Measurements from ENCODE around the gene PLXNB3. TPM values are rescaled to one million over a fixed set of nuclear protein-coding genes. Genes with fewer than 3 reads are reported as not detected.
A peak's percentile ranks its signal among the peaks of the same experiment; 100 is the strongest.

The PLXNB3 gene
- total and polyA plus RNA-seq, 2 of the 13 experiments (the other 11 are each of a cell fraction or from before 2014, with no cell fraction given): 3.0 to 6.9 TPM

GRCh38 chrX:153727123-153727931, 36.7 kb upstream of the PLXNB3 start (continued):
- no peak for TF ChIP-seq MYNN (CRISPR knock-in tag; IDR thresholded peaks at IDR 0.05; ENCODE audit: low read depth)
- TF ChIP-seq CREB1 (IDR thresholded peaks at IDR 0.05): no peak
- no peak for TF ChIP-seq CREB1 (CRISPR knock-in tag; IDR thresholded peaks at IDR 0.05)
- TF ChIP-seq ZKSCAN1 (IDR thresholded peaks at IDR 0.05; ENCODE audit: low read length): no peak
- TF ChIP-seq BHLHE40 (IDR thresholded peaks at IDR 0.05; ENCODE audit: low read length): no peak

DNA sequence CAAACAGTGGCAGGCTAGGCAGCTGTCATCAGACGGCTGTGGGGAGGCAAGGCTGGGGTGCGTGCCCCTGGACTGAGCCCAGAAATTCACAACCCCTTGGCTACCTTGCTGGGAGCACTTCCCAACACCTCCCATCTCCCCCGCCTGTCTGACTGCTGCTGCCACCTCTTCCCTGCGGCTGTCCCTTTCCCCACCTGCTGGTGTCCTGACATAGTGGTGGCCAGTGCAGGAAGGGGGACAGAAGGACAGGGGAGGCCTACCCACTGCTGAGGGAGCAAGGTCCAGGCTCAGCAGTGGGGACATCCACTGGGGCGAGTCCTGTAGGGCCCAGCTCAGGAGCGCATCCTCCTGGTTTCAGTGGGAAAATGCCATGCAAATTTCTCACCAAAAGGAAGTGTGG, 36.0 kb upstream of the PLXNB3 start:
- Histone ChIP-seq H3K36me3 (replicated peaks in 1 of 2; ENCODE audit: control insufficient read depth in 1 of 2, insufficient read depth in 2 of 2, low read length in 2 of 2) (peaks cover 0 to 6% of the 10 kb centered on the region in 2 experiments; a peak in 1 of 5 replicates), H3K27me3 (ENCODE audit: control insufficient read depth in 1 of 2, insufficient read depth in 2 of 2, low read length in 2 of 2) (no peaks in the 10 kb centered on the region), H3K4me2 (ENCODE audit: low read depth, low read length) (peak overlapping the region; percentile 84), H3K79me2 (ENCODE audit: insufficient read depth, low read length) (peaks cover 29% of the 10 kb centered on the region), H4K20me1 (ENCODE audit: insufficient read depth, low read length) (peaks cover 22% of the 10 kb centered on the region), H3K4me3 (replicated peaks in 1 of 3; ENCODE audit: insufficient read depth in 1 of 3, low read depth in 2 of 3, low read length in 3 of 3) (peak overlapping the region in 2 of 3 experiments; percentile 3 to 79; a peak in 3 of 6 replicates), H3K9me3 (ENCODE audit: low read length) (no peaks in the 10 kb centered on the region), H2AFZ (ENCODE audit: low read length) (no peak overlapping the region), H3K4me1 (ENCODE audit: insufficient read depth, low read length) (peaks cover 45% of the 10 kb centered on the region), H3K27ac (ENCODE audit: extremely low read length, insufficient read depth, low read length) (peak overlapping the region; percentile 92), H3K9ac (ENCODE audit: insufficient read depth, low read depth, low read length) (peak overlapping the region; percentile 85)
- peak; percentile 78 for FAIRE-seq
- peak; percentile 28 for ATAC-seq
- 67% methylated on average over 1 of the region's 6 CpGs for WGBS (ENCODE audit: low lambda C conversion rate)
- POLR2A ChIA-PET: interaction anchor here (1.0 to 3.8 kb wide), 6 partner anchors 29 to 83 kb away, joined by 4 to 16 read pairs (median 5); partner anchors contain the start of genes DUSP9, PLXNB3, SLC6A8 and SRPK3
- in situ Hi-C loops (cut with HindIII; ENCODE audit: extremely low pct_ligation_motif_present, low pct_unique_long_range_greater_than_20kb): no loop called here
- peak; percentile 37 for DNase-seq (ENCODE audit: low spot score)
- intact Hi-C loops (cut with micrococcal nuclease; ENCODE audit: unreplicated experiment): no loop called here
- BruUV-seq (replicated peaks): no TSS peak
- CTCF ChIA-PET (ENCODE audit: low intra/inter-chr PET ratio, low total read pairs): no interaction called here
- peak; percentile 37; the same call in 1 of the 2 replicates for TF ChIP-seq MED1 (CRISPR knock-in tag; IDR thresholded peaks at IDR 0.05)
- TF ChIP-seq, protein P1, sequence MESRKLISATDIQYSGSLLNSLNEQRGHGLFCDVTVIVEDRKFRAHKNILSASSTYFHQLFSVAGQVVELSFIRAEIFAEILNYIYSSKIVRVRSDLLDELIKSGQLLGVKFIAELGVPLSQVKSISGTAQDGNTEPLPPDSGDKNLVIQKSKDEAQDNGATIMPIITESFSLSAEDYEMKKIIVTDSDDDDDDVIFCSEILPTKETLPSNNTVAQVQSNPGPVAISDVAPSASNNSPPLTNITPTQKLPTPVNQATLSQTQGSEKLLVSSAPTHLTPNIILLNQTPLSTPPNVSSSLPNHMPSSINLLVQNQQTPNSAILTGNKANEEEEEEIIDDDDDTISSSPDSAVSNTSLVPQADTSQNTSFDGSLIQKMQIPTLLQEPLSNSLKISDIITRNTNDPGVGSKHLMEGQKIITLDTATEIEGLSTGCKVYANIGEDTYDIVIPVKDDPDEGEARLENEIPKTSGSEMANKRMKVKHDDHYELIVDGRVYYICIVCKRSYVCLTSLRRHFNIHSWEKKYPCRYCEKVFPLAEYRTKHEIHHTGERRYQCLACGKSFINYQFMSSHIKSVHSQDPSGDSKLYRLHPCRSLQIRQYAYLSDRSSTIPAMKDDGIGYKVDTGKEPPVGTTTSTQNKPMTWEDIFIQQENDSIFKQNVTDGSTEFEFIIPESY (CRISPR knock-in tag; IDR thresholded peaks at IDR 0.05): peak; percentile 7; the same call in 1 of the 2 replicates
- TF ChIP-seq ZGPAT (CRISPR knock-in tag; IDR thresholded peaks at IDR 0.05): no peak
- 0 out of 4 replicates have a peak, but pooled peaks of 1 of the 2 experiments have one; percentile 19 for TF ChIP-seq POLR2A (IDR thresholded peaks at IDR 0.05; ENCODE audit: insufficient read depth in 1 of 2, low read depth in 2 of 2, low read length in 2 of 2)
- peak; percentile 15; the same call in 1 of the 2 replicates for TF ChIP-seq RAD21 (CRISPR knock-in tag; IDR thresholded peaks at IDR 0.05)
- no peak for TF ChIP-seq HNF1B (CRISPR knock-in tag; IDR thresholded peaks at IDR 0.05)
- TF ChIP-seq SAP130 (CRISPR knock-in tag; IDR thresholded peaks at IDR 0.05; ENCODE audit: low read depth): peak; percentile 41; the same call in 1 of the 2 replicates
- peak; percentile 35; the same call in 1 of the 2 replicates for TF ChIP-seq ETV5 (CRISPR knock-in tag; IDR thresholded peaks at IDR 0.05; ENCODE audit: borderline replicate concordance)
- 0 out of 2 replicates have a peak, but pooled peaks have one; percentile 11 for TF ChIP-seq STAG1 (CRISPR knock-in tag; IDR thresholded peaks at IDR 0.05)
- TF ChIP-seq ZNF263 (CRISPR knock-in tag; IDR thresholded peaks at IDR 0.05): 0 out of 2 replicates have a peak, but pooled peaks have one; percentile 19
- peak; percentile 64 for TF ChIP-seq XRCC5 (optimal IDR thresholded peaks at IDR 0.05; ENCODE audit: low read length)

All from HepG2 (cell line).